HG03460 (cell line): ENCODE data around the gene ZBTB44.
"Not testable (repeated sequence)": the region's sequence is repeated elsewhere in the genome, so short reads cannot be mapped to it uniquely, and the experiment has no call there.

Experiments used
- ATAC-seq: cut with Tn5 transposase; IDR thresholded peaks from one replicate; pipeline ENCODE4 v1.9.1; 2021; ENCODE audit not compliant: unreplicated experiment

The ZBTB44 gene

GRCh38 chr11:130312046-130312445 is 2.7 kb downstream of the ZBTB44 start:
- ATAC-seq = no peak

DNA sequence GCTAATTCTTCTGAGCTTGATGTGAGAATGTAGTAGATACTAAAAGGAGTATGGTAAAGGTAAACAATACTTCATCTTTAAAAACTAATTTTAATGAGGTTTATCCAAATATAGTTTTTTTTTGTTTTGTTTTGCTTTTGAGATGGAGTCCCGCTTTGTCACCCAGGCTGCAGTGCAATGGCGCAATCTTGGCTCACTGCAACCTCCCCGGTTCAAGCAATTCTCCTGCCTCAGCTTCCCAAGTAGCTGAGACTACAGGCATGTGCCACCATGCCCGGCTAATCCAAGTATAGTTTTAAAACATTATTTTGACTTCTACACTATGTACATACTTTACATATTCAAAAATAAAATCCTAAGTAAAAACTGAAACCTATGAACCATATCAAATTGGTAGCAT is 4.1 kb downstream of the ZBTB44 start:
- no peak for ATAC-seq

- ATAC-seq = no peak
Measured at GRCh38 chr11:130308886-130309285, 5.8 kb downstream of the ZBTB44 start.

DNA sequence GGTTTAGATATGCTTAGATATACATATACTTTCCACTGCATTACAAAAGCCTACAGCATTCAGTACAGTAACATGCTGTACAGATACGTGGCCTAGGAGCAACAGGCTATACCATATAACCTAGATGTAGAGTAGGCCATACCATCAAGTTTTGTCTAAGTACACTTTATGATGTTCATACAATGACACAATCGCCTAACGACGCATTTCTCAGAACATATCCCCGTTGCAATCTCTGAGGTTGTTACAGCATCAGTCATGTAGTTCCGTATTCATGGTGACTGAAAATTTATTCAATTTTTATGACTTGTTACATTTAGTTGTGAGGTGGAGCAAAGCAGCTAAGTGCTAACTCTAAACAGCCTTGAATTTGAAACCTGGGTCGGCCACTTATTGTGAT is 6.7 kb downstream of the ZBTB44 start:
- ATAC-seq = no peak

DNA sequence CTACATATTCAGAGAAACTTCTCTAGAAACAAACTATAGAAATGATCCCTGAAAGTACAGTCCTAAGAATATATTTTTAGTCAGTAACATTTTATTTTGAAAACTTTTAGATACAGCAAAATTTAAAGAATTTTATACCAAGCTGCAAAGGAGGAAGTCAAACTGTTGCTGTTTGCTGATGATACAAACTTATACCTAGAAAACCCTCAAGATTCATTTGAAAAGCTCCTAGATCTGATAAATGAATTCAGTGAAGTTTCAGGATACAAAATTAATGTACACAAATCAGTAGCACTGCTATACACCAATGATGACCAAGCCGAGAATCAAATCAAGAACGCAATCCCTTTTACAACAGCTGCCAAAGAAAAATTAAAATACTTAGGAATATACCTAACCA is 10.1 kb downstream of the ZBTB44 start:
- no peak for ATAC-seq

DNA sequence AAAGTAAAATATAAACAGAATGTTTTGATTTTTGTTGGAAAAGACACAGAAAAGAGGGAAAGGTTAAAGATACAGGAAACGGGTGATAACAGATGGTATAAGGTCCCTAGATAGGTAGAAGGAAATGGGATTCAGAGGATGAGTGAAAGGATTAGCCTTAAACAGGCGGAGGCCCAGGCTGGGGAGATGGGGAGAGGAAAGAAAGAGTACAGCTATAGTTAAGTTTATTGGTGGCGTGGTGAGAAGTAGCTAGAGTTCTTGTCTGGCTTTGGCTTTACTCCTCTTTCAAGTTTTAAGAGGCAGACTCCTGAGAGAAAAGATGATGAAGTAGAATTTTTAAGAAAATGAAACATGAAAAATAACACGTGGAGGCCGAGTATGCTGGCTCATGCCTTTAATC is 13.7 kb downstream of the ZBTB44 start:
- no peak for ATAC-seq

GRCh38 chr11:130300567-130300966 is 14.2 kb downstream of the ZBTB44 start:
- peak; percentile 58 for ATAC-seq

DNA sequence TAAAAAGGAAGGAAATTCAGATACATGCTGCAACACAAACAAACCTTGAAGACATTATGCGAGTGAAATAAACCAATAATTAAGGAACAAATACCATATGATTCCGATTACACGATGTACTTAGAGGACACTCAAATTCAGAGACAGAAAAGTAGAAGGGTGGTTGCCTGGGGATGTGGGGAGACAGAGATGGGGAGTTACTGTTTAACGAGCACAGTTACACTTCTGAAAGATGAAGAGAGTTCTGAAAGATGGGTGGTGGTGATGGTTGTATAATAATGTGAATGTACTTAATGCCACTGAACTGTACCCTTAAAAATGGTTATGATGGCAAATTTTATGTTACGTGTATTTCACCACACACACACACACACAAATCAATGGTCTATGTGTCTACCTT is 14.7 kb downstream of the ZBTB44 start:
- ATAC-seq = peak; percentile 45

DNA sequence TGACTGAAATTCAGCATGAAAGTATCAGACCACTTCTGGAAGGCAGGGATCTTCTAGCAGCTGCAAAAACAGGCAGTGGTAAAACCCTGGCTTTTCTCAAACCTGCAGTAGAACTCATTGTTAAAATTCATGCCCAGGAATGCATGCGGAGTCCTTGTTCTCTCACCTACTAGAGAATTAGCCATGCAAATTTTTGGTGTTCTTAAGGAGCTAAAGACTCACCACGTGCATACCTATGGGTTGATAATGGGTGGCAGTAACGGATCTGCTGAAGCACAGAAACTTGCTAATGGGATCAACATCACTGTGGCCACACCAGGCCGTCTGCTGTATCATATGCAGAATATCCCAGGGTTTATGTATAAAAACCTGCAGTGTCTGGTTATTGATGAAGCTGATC is 19.1 kb downstream of the ZBTB44 start:
- no peak for ATAC-seq

GRCh38 chr11:130282111-130282510 is 32.6 kb downstream of the ZBTB44 start:
- ATAC-seq = no peak

DNA sequence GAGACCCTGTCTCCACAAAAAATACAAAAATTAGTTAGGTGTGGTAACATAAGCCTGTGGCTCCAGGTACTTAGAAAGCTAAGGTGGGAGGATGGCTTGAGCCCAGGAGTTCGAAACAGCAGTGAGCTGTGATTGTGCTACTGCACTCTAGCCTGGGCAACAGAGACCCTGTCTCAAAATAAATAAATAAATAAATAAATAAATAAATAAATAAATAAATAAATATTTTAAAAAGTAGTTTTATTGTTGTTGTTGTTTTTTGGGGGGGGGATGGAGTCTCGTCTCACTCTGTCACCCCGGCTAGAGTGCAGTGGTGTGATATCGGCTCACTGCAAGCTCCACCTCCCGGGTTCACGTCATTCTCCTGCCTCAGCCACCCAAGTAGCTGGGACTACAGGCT is 33.4 kb downstream of the ZBTB44 start:
- not testable (repeated sequence) for ATAC-seq

DNA sequence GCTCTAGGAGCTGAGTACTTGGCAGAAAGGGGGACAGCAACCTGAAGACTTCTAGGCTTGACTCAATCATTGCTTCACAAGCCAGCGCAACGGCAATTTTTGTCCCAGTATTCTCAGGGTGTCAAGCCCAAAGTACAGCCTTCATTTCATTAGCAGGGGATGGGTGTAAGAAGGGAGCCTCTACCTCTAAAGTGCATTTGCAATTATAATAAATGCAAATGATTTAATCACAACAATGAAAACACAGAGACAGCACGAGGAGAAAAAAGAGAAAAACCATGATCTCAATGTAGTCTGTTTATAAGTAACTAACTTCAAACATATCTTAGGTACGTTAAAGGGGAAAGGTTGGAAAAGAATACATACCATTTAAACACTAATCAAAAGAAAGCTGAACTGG is 34.7 kb downstream of the ZBTB44 start:
- ATAC-seq = no peak

GRCh38 chr11:130278745-130279144 is 36.0 kb downstream of the ZBTB44 start:
- ATAC-seq = no peak

DNA sequence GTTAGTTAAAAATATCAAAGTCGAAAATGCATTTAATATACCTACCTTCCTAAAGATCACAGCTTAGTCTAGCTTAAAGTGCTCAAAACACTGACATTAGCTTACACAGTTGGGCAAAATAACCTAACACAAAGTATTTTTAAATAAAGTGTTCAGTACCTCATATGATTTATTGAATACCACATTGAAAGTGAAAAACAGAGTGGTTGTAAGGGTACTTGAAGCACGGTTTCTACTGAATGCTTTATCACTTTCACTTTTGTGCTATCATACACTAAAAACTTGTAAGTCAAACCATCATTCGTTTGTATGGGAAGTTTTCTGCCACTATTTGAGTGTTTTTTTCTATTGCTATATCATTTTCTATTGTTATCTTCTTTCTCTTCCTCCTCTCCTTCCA is 36.6 kb downstream of the ZBTB44 start:
- peak; percentile 79 for ATAC-seq

DNA sequence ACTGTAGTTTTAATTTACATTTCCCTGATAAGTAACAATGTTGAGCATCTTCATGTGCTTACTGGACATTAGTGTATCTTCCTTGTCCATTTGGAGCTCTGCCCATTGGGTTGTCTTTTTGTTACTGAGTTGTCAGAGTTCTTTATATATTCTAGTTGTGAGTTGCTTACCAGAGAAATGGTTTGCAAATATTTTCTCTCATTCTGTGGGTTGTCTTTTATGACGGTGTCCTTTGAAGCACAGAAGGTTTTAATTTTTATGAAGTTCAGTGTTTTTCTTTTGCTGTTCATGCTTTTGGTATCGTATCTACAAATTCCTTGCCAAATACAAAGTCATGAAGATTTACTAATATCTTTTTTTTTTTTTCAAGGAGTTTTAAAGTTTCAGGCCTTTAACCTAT is 42.4 kb downstream of the ZBTB44 start:
- ATAC-seq = no peak

DNA sequence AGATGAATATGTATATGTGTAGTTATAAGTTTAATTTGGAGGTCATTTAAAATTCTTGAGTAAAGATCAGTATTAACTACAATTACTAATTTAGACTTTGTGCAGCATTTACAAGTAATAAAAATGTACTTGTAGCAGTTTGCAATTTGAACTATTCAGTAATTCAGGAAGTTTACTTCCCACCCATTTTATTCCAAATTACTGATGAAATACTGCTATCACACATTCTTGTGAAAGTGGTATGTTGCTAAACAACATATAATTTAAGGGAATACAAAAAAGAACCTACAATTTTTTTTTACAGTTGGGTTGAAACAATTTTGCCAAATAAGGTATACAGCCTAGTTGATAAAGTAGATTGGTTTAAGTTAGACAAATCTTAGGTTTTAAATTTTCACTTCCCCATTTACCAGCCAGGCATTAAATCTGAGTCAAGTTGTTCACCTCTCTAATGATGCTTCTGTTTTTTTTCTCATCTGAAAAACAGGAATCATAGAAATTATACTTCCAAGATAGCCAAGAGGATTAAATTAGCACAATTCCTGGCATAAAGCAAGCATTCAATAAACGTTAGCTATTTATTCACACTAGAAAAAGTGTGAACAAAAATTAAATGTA is 45.3 kb downstream of the ZBTB44 start:
- ATAC-seq = peak; percentile 87

DNA sequence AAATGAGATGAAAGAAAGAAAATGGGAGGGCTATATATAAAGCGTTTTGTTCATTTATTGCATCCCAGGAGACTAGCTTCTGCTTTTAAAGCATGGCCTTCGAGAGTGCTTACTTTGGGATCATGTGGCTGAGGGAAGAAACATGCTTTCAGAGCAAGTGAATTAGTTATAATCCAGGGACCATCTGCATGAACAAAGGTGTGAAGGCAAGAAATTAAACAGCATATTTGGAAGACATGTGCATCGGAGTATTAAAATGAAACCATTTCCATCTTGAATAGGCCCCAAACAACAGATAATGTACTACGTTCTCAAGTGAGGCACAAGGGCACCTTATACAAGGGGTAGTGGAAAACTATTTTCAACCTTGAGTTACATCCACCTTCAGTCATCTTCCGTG is 51.4 kb downstream of the ZBTB44 start:
- ATAC-seq = no peak

DNA sequence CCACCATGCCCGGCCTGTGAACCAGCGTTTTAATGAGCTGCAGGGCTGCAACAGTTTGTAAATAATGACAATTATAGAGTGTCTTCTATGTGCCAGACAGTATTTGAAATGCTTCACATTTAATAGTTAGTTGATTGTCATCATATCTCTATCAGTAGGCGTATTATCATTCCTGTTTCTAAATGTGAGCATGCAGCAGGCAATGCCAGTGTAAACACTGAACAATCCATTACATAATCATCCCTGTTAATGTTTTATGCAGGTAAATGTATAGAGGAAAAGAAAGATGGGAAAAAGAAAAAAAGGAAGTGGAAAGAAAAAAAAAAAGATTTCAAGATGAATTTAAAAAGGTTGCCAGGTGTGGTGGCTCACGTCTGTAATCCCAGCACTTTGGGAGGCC is 52.3 kb downstream of the ZBTB44 start:
- ATAC-seq = no peak

GRCh38 chr11:130261571-130261970 is 53.1 kb downstream of the ZBTB44 start:
- ATAC-seq = no peak

GRCh38 chr11:130260742-130261141 is 54.0 kb downstream of the ZBTB44 start:
- ATAC-seq = no peak

DNA sequence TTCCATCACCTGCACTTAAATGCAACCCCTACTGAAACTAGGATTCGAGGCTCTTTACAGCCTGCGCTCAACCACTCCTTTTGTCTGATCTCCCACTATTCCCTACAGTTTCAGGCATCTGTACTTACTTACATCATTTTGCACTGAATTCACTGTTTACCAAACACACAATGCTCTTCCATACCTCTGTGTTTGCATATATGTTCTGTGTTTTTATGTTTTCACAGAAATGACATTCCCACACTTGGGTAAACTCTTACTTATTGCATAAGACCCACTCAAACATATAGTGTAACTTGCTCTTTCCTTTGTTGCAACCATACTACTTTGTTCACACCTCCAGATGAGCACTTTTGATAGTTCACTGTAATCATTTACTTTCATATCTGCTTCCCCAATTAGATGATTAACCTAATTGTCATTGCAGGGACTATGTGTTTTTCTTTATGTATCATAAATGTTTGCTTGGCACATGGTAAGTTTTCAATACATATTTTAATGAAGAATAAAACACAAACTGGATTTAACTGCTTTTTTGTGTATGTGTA is 54.6 kb downstream of the ZBTB44 start:
- ATAC-seq = peak; percentile 52

GRCh38 chr11:130251763-130252162 is 63.0 kb downstream of the ZBTB44 start:
- ATAC-seq = not testable (repeated sequence)

GRCh38 chr11:130249929-130250328 is 64.8 kb downstream of the ZBTB44 start:
- not testable (repeated sequence) for ATAC-seq
